Mesenchymal stem cell (in vitro differentiated cells and primary cell): ENCODE results near the gene CAPN2.

ENCODE experiments used
- DNase-seq: peaks from one replicate; pipeline ENCODE4 v3.0.0-alpha.2; 2013
- H2AFZ ChIP-seq: one replicate; pipeline ENCODE4 v1.6.1; 2013; ENCODE audit warnings: low read depth, mild to moderate bottlenecking, control low read depth, inconsistent platforms, low read length, moderate library complexity
- H2AK5ac ChIP-seq: 2 replicates; pipeline ENCODE4 v1.6.1; 2013; ENCODE audit warnings: low read length, moderate library complexity, mild to moderate bottlenecking, inconsistent platforms; ENCODE audit not compliant: severe bottlenecking
- H2BK120ac ChIP-seq: one replicate; pipeline ENCODE4 v1.6.1; 2013; ENCODE audit warnings: low read depth, mild to moderate bottlenecking, inconsistent platforms, low read length, moderate library complexity
- H2BK12ac ChIP-seq, 2 experiments: one replicate each; pipeline ENCODE4 v1.6.1; 2013; ENCODE audit warnings: inconsistent platforms in 2 of 2, low read length in 2 of 2, mild to moderate bottlenecking in 2 of 2, moderate library complexity in 2 of 2, control low read depth in 1 of 2
- H2BK15ac ChIP-seq: one replicate; pipeline ENCODE4 v1.6.1; 2013; ENCODE audit warnings: mild to moderate bottlenecking, low read depth, inconsistent platforms; ENCODE audit not compliant: poor library complexity, severe bottlenecking
- H2BK5ac ChIP-seq: 2 replicates; pipeline ENCODE4 v1.6.1; 2013; ENCODE audit warnings: low read depth, mild to moderate bottlenecking, low read length, control low read depth, inconsistent platforms; ENCODE audit not compliant: poor library complexity, severe bottlenecking
- H3K14ac ChIP-seq, 2 experiments: one replicate each; pipeline ENCODE4 v1.6.1; 2013; ENCODE audit warnings: inconsistent platforms in 2 of 2, low read length in 2 of 2, control low read depth in 1 of 2, mild to moderate bottlenecking in 1 of 2, moderate library complexity in 1 of 2
- H3K18ac ChIP-seq, 2 experiments: one replicate each; pipeline ENCODE4 v1.6.1; 2013; ENCODE audit warnings: inconsistent platforms in 2 of 2, low read length in 2 of 2, control low read depth in 1 of 2, low read depth in 1 of 2, mild to moderate bottlenecking in 1 of 2
- H3K23ac ChIP-seq, 2 experiments: one replicate each; pipeline ENCODE4 v1.6.1; 2013; ENCODE audit warnings: inconsistent platforms in 2 of 2, low read length in 2 of 2, mild to moderate bottlenecking in 2 of 2, moderate library complexity in 2 of 2, control low read depth in 1 of 2
- H3K27ac ChIP-seq: 2 replicates; pipeline ENCODE4 v1.5.1; 2013; ENCODE audit warnings: mild to moderate bottlenecking, moderate library complexity, low read length, control low read depth, inconsistent platforms; ENCODE audit not compliant: poor library complexity, severe bottlenecking
- H3K27me3 ChIP-seq, 2 experiments: 2 replicates each; pipeline versions ENCODE4 v1.6.1 to v1.7.0; 2013; ENCODE audit warnings: low read length in 2 of 2, mild to moderate bottlenecking in 2 of 2, moderate library complexity in 2 of 2, control low read depth in 1 of 2, inconsistent platforms in 1 of 2; ENCODE audit not compliant: control insufficient read depth in 1 of 2, insufficient read depth in 1 of 2
- H3K36me3 ChIP-seq, 2 experiments: 2 replicates each; pipeline versions ENCODE4 v1.6.1 to v1.7.0; 2013; ENCODE audit warnings: low read length in 2 of 2, control low read depth in 1 of 2, inconsistent platforms in 1 of 2, low read depth in 1 of 2, mild to moderate bottlenecking in 1 of 2; ENCODE audit not compliant: insufficient read depth in 2 of 2, control insufficient read depth in 1 of 2
- H3K4ac ChIP-seq, 2 experiments: one replicate each; pipeline ENCODE4 v1.6.1; 2013; ENCODE audit warnings: inconsistent platforms in 2 of 2, low read length in 2 of 2, mild to moderate bottlenecking in 2 of 2, moderate library complexity in 2 of 2, control low read depth in 1 of 2, low read depth in 1 of 2
- H3K4me1 ChIP-seq: 2 replicates; pipeline ENCODE4 v1.6.1; 2013; ENCODE audit warnings: low read depth, low read length, control low read depth; ENCODE audit not compliant: control insufficient read depth, insufficient read depth
- H3K4me2 ChIP-seq: 2 replicates; pipeline ENCODE4 v1.6.1; 2013; ENCODE audit warnings: low read length, mild to moderate bottlenecking, inconsistent platforms; ENCODE audit not compliant: poor library complexity, severe bottlenecking
- H3K4me3 ChIP-seq, 2 experiments: 2 replicates each; pipeline versions ENCODE4 v1.5.1 to v1.7.0; 2013; ENCODE audit warnings: low read length in 2 of 2, mild to moderate bottlenecking in 2 of 2, control low read depth in 1 of 2, low read depth in 1 of 2; ENCODE audit not compliant: insufficient read depth in 1 of 2
- H3K79me1 ChIP-seq: replicated peaks from 2 replicates; pipeline ENCODE4 v1.6.1; 2013; ENCODE audit warnings: mild to moderate bottlenecking, control low read depth, low read length, inconsistent platforms; ENCODE audit not compliant: poor library complexity, severe bottlenecking
- H3K9ac ChIP-seq: 2 replicates; pipeline ENCODE4 v1.7.0; 2013; ENCODE audit warnings: mild to moderate bottlenecking, low read length, moderate library complexity
- H3K9me3 ChIP-seq: 2 replicates; pipeline ENCODE4 v1.7.0; 2013; ENCODE audit warnings: mild to moderate bottlenecking, low read length; ENCODE audit not compliant: control insufficient read depth
- H4K8ac ChIP-seq: one replicate; pipeline ENCODE4 v1.6.1; 2013; ENCODE audit warnings: inconsistent platforms, mild to moderate bottlenecking, low read length, moderate library complexity
- H4K91ac ChIP-seq: one replicate; pipeline ENCODE4 v1.6.1; 2013; ENCODE audit warnings: mild to moderate bottlenecking, low read length, inconsistent platforms
- WGBS: methylation state at CpG from one replicate; pipeline ENCODE4 v1.1.7; 2013; ENCODE audit warnings: mixed read lengths; 5-methylcytosine and 5-hydroxymethylcytosine counted together

Gene CAPN2

GRCh38 chr1:223750730-223751570 is 38.6 kb downstream of the CAPN2 start:
- Histone ChIP-seq H3K27me3 (no peaks in the 10 kb centered on the region), H3K4me3 (no peak overlapping the region), H2AFZ (no peak overlapping the region), H3K9me3 (no peaks in the 10 kb centered on the region), H3K14ac (no peak overlapping the region), H3K23ac (no peak overlapping the region), H3K4ac (no peak overlapping the region), H4K8ac (peak overlapping the region; percentile 47), H3K4me2 (no peak overlapping the region), H3K27ac (no peak overlapping the region), H2BK12ac (peak overlapping the region in 1 of 2 experiments; percentile 11), H2AK5ac (no peak overlapping the region), H3K18ac (no peak overlapping the region), H2BK120ac (no peak overlapping the region), H3K4me1 (peaks cover 13% of the 10 kb centered on the region), H4K91ac (no peak overlapping the region), H3K36me3 (peaks cover 81 to 88% of the 10 kb centered on the region in 2 experiments), H3K79me1 (peaks cover 42% of the 10 kb centered on the region), H2BK5ac (no peak overlapping the region), H2BK15ac (peak overlapping the region; percentile 21), H3K9ac (no peak overlapping the region)
- WGBS: 92% methylated on average over 13 of the region's 13 CpGs
- no peak for DNase-seq

- H2AK5ac ChIP-seq: no peak overlapping the region
- no peak overlapping the region for H3K4me3 ChIP-seq
- H3K14ac ChIP-seq: no peak overlapping the region
- H3K79me1 ChIP-seq: peaks cover 47% of the 10 kb centered on the region
- H2BK5ac ChIP-seq: no peak overlapping the region
- H2BK120ac ChIP-seq: no peak overlapping the region
- H3K36me3 ChIP-seq: peaks cover 82 to 89% of the 10 kb centered on the region in 2 experiments
- no peak overlapping the region for H2BK15ac ChIP-seq
- H3K18ac ChIP-seq: no peak overlapping the region
- H3K27ac ChIP-seq: no peak overlapping the region
- H3K9ac ChIP-seq: no peak overlapping the region
- H2AFZ ChIP-seq: no peak overlapping the region
- no peaks in the 10 kb centered on the region for H3K27me3 ChIP-seq
- H4K91ac ChIP-seq: no peak overlapping the region
- WGBS: 91% methylated on average over 4 of the region's 4 CpGs
- H3K4me1 ChIP-seq: peaks cover 12% of the 10 kb centered on the region
- no peak overlapping the region for H2BK12ac ChIP-seq
- no peak overlapping the region for H3K4me2 ChIP-seq
- H3K9me3 ChIP-seq: no peaks in the 10 kb centered on the region
- no peak overlapping the region for H3K4ac ChIP-seq
- peak overlapping the region in 1 of 2 experiments; percentile 9 for H3K23ac ChIP-seq
- H4K8ac ChIP-seq: no peak overlapping the region
- DNase-seq: no peak
These were observed 39.4 kb downstream of the CAPN2 start for GRCh38 chr1:223751696-223752095.

- Histone ChIP-seq H2BK5ac (no peak overlapping the region), H3K4ac (no peak overlapping the region), H3K9ac (peak overlapping the region; percentile 15), H3K14ac (no peak overlapping the region), H2BK120ac (no peak overlapping the region), H4K91ac (no peak overlapping the region), H2AK5ac (no peak overlapping the region), H3K4me1 (peaks cover 9% of the 10 kb centered on the region), H2AFZ (no peak overlapping the region), H3K18ac (peak overlapping the region in 1 of 2 experiments; percentile 6), H3K4me2 (no peak overlapping the region), H3K27me3 (no peaks in the 10 kb centered on the region), H3K4me3 (no peak overlapping the region), H2BK15ac (peak overlapping the region; percentile 34), H3K79me1 (peaks cover 50% of the 10 kb centered on the region), H4K8ac (peak overlapping the region; percentile 61), H3K9me3 (no peaks in the 10 kb centered on the region), H2BK12ac (peak overlapping the region in 1 of 2 experiments; percentile 15), H3K36me3 (peaks cover 86 to 89% of the 10 kb centered on the region in 2 experiments), H3K27ac (no peak overlapping the region), H3K23ac (peak overlapping the region in 1 of 2 experiments; percentile 6)
- WGBS: 80% methylated on average over 15 of the region's 15 CpGs
- no peak for DNase-seq
These were observed 40.6 kb downstream of the CAPN2 start for GRCh38 chr1:223752721-223753515.
